Immature natural killer cell (primary cell): ENCODE data around the gene FSD1L. TPM values are rescaled to one million over a fixed set of nuclear protein-coding genes. Genes with fewer than 3 reads are reported as not detected.

ENCODE experiments used
- DNase-seq, 3 donors: peaks; one replicate each; pipeline ENCODE4 v3.0.0; 2022; ENCODE audit warnings: mixed read lengths in 1 of 3
- H3K27ac Mint-ChIP-seq, 6 donors: one replicate each; pipeline ENCODE4 v1.8.0; 2020; ENCODE audit warnings: mixed read lengths in 6 of 6, mild to moderate bottlenecking in 5 of 6, inconsistent platforms in 4 of 6, moderate library complexity in 3 of 6
- H3K27me3 Mint-ChIP-seq, 3 donors: one replicate each; pipeline ENCODE4 v1.8.0; 2020 to 2021; ENCODE audit warnings: low read depth in 3 of 3, mild to moderate bottlenecking in 3 of 3, mixed read lengths in 3 of 3, moderate library complexity in 3 of 3, inconsistent platforms in 1 of 3
- H3K36me3 Mint-ChIP-seq, 3 donors: one replicate each; pipeline ENCODE4 v1.8.0; 2020; ENCODE audit warnings: mixed read lengths in 3 of 3, inconsistent platforms in 2 of 3, mild to moderate bottlenecking in 2 of 3
- H3K4me1 Mint-ChIP-seq, 2 donors: one replicate each; pipeline ENCODE4 v1.8.0; 2020; ENCODE audit warnings: inconsistent platforms in 2 of 2, mild to moderate bottlenecking in 2 of 2, mixed read lengths in 2 of 2, moderate library complexity in 1 of 2
- H3K4me3 Mint-ChIP-seq, 5 donors: one replicate each; pipeline ENCODE4 v1.8.0; 2020; ENCODE audit warnings: mild to moderate bottlenecking in 5 of 5, mixed read lengths in 5 of 5, inconsistent platforms in 3 of 5, moderate library complexity in 3 of 5
- H3K9me3 Mint-ChIP-seq, 6 donors: one replicate each; pipeline ENCODE4 v1.8.0; 2020; ENCODE audit warnings: mild to moderate bottlenecking in 6 of 6, mixed read lengths in 6 of 6, inconsistent platforms in 4 of 6, moderate library complexity in 3 of 6
- polyA plus RNA-seq, 3 donors: library from polyadenylated mRNA; unstranded; fragments of 300-500 nt; fragmentation: Illumina TruSeq; gene quantifications; one replicate each; pipeline ENCODE4 v1.2.3, GENCODE V29; 2021

FSD1L gene
- polyA plus RNA-seq, 3 donors from 2014 or later: 0.26 to 4.7 (median 0.91) TPM

GRCh38 chr9:105475302-105475701 lies 27.5 kb downstream of the FSD1L start:
- Mint-ChIP-seq H3K4me3 (no peak overlapping the region), H3K36me3 (peaks cover 4 to 8% (median 4%) of the 10 kb centered on the region in 3 donors), H3K4me1 (no peaks in the 10 kb centered on the region), H3K9me3 (no peaks in the 10 kb centered on the region), H3K27me3 (peaks cover 0 to 2% (median 2%) of the 10 kb centered on the region in 3 donors), H3K27ac (no peak overlapping the region)
- no peak for DNase-seq

DNA sequence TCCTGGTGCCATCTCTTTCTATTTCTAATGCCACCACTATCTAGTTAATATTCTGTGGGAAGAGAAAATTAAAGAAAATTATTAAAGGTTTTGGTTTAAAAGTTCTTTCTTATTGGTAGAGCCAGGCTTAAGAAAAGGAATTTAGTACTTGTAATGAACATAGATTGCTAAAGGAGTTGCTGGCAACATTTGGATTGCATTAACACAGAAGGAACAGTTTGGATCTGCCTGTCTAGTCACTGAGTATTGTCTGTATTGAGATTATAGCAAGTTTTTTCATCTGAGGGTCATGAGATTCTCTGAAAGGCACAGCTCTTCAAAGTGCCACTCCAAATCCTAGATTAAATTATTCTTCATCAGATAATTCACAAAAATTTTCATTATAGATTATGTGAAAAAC lies 32.0 kb downstream of the FSD1L start:
- Mint-ChIP-seq H3K4me3 (no peak overlapping the region), H3K9me3 (no peaks in the 10 kb centered on the region), H3K27me3 (peaks cover 0 to 2% (median 2%) of the 10 kb centered on the region in 3 donors), H3K27ac (no peak overlapping the region), H3K36me3 (peaks cover 0 to 4% (median 0%) of the 10 kb centered on the region in 3 donors), H3K4me1 (no peaks in the 10 kb centered on the region)
- DNase-seq: no peak

- no peaks in the 10 kb centered on the region for H3K4me1 Mint-ChIP-seq
- H3K9me3 Mint-ChIP-seq: no peaks in the 10 kb centered on the region
- no peaks in the 10 kb centered on the region for H3K36me3 Mint-ChIP-seq
- no peak overlapping the region for H3K27ac Mint-ChIP-seq
- H3K4me3 Mint-ChIP-seq: no peak overlapping the region
- H3K27me3 Mint-ChIP-seq: no peaks in the 10 kb centered on the region
- DNase-seq: no peak
Measured at GRCh38 chr9:105483618-105484017, 35.8 kb downstream of the FSD1L start.

DNA sequence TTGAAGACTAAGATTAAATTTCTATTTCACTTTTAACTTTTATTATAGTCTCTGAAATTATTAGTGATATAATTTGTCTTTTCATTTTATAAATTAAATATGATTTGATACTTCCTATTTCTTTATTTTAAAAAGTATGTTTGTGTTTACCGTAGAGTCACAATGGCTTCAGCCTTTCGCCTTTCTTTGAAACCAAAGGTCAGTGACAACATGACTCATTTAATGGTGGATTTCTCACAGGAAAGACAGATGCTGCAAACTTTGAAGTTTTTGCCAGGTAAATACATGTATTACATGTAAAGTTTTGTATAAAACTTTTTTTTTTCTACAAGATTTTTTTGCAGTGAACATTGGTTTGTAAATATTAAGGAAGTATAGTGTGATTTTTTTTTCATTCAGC lies 36.4 kb downstream of the FSD1L start:
- Mint-ChIP-seq H3K4me3 (no peak overlapping the region), H3K27ac (no peak overlapping the region), H3K4me1 (no peaks in the 10 kb centered on the region), H3K27me3 (no peaks in the 10 kb centered on the region), H3K36me3 (no peaks in the 10 kb centered on the region), H3K9me3 (no peaks in the 10 kb centered on the region)
- DNase-seq: no peak

GRCh38 chr9:105485131-105485530 lies 37.3 kb downstream of the FSD1L start:
- H3K4me1 Mint-ChIP-seq: no peaks in the 10 kb centered on the region
- H3K27ac Mint-ChIP-seq: no peak overlapping the region
- H3K4me3 Mint-ChIP-seq: no peak overlapping the region
- H3K9me3 Mint-ChIP-seq: no peaks in the 10 kb centered on the region
- H3K36me3 Mint-ChIP-seq: no peaks in the 10 kb centered on the region
- DNase-seq: no peak
- H3K27me3 Mint-ChIP-seq: no peaks in the 10 kb centered on the region

DNA sequence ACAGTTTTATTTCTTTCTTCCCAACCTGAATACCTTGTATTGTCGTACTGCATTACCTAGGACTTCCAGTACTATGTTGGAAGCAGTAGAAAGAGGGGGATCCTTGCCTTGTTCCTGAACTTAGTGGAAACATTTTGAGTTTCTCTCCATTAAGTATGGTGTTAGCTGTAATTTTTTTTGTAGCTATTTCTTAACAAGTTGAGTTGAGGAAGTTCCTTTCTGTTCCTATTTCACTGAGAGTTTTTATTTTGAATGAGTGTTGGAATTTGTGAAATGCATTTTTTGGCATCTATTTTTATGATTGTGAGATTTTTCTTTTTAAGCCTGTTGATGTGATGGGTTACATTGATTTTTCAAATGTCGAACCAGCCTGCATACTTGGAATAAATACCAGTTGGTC lies 49.0 kb downstream of the FSD1L start:
- Mint-ChIP-seq H3K4me3 (no peak overlapping the region), H3K36me3 (peaks cover 3 to 19% (median 15%) of the 10 kb centered on the region in 3 donors), H3K27ac (no peak overlapping the region)

GRCh38 chr9:105497704-105498103 lies 49.9 kb downstream of the FSD1L start:
- Mint-ChIP-seq H3K4me1 (no peaks in the 10 kb centered on the region), H3K36me3 (peaks cover 3 to 12% (median 7%) of the 10 kb centered on the region in 3 donors), H3K9me3 (no peaks in the 10 kb centered on the region), H3K4me3 (no peak overlapping the region), H3K27me3 (peaks cover 0 to 4% (median 0%) of the 10 kb centered on the region in 3 donors), H3K27ac (no peak overlapping the region)
- DNase-seq: no peak

More for the DNA sequence above, 49.0 kb downstream of the FSD1L start:
- no peak for DNase-seq
- Mint-ChIP-seq H3K9me3 (no peaks in the 10 kb centered on the region), H3K27me3 (peaks cover 0 to 4% (median 0%) of the 10 kb centered on the region in 3 donors), H3K4me1 (no peaks in the 10 kb centered on the region)

DNA sequence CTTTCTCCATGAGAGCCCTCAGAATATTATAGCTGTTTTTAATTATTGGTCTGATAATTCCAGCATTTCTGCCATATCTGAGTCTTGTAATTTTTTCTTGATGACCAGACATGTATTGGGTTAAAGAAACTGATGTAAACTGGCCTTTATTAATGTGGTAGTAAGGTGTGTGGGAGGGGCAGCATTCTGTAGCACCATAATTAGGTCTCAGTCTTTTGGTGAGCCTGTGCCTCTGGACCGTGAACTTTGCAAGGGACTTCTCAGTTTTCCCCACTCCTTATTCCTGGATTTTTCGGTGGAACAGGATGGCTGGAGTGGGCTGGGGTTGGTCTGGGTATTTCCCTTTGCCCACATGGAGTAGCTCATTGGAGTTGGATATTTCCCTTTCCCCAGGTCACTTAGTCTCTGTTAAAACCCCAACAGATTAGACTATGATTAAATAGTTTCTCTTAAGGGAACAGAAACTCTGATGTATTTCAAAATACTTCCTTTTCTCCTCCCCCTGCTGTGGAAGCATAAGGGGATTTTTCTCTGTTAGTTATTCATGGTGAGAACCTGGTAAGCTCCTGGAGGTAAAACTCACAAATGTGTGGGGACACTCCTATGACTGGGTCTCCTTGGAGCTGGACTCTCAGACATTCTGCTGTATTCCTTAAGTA lies 52.4 kb downstream of the FSD1L start:
- H3K36me3 Mint-ChIP-seq: peaks cover 3 to 12% (median 7%) of the 10 kb centered on the region in 3 donors
- H3K27ac Mint-ChIP-seq: no peak overlapping the region
- H3K9me3 Mint-ChIP-seq: no peaks in the 10 kb centered on the region
- H3K27me3 Mint-ChIP-seq: peaks cover 0 to 4% (median 0%) of the 10 kb centered on the region in 3 donors
- no peak overlapping the region for H3K4me3 Mint-ChIP-seq
- no peaks in the 10 kb centered on the region for H3K4me1 Mint-ChIP-seq
- no peak for DNase-seq

DNA sequence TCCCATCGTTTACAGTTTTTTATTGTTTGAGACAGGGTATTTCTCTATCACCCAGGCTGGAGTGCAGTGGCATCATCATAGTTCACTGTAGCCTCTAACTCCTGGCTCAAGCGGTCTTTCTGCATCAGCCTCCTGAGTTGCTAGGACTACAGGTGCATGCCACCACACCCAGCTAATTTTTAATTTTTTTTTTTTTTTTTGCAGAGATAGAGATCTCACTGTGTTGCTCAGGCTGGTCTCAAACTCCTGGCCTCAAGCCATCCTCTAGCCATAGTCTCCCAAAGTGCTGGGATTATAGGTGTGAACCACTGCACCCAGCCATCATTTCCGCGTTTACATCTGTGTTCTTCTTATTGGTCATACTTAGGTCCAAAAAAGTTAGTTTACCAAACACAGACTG lies 53.6 kb downstream of the FSD1L start:
- H3K4me3 Mint-ChIP-seq: no peak overlapping the region
- H3K27ac Mint-ChIP-seq: no peak overlapping the region
- no peak for DNase-seq
- no peaks in the 10 kb centered on the region for H3K4me1 Mint-ChIP-seq
- peaks cover 0 to 8% (median 4%) of the 10 kb centered on the region in 3 donors for H3K36me3 Mint-ChIP-seq
- no peaks in the 10 kb centered on the region for H3K27me3 Mint-ChIP-seq
- no peaks in the 10 kb centered on the region for H3K9me3 Mint-ChIP-seq

- no peak overlapping the region for H3K27ac Mint-ChIP-seq
- no peak overlapping the region for H3K4me3 Mint-ChIP-seq
- H3K4me1 Mint-ChIP-seq: no peaks in the 10 kb centered on the region
- no peak for DNase-seq
- H3K9me3 Mint-ChIP-seq: no peaks in the 10 kb centered on the region
- H3K36me3 Mint-ChIP-seq: peaks cover 0 to 12% (median 0%) of the 10 kb centered on the region in 3 donors
- no peaks in the 10 kb centered on the region for H3K27me3 Mint-ChIP-seq
Measured at GRCh38 chr9:105502276-105502675, 54.4 kb downstream of the FSD1L start.

GRCh38 chr9:105503881-105504280 lies 56.0 kb downstream of the FSD1L start:
- Mint-ChIP-seq H3K4me1 (no peaks in the 10 kb centered on the region), H3K36me3 (peaks cover 0 to 10% (median 0%) of the 10 kb centered on the region in 3 donors), H3K27ac (no peak overlapping the region), H3K9me3 (no peaks in the 10 kb centered on the region), H3K27me3 (no peaks in the 10 kb centered on the region), H3K4me3 (no peak overlapping the region)
- DNase-seq: no peak

GRCh38 chr9:105507096-105507790 lies 59.4 kb downstream of the FSD1L start:
- Mint-ChIP-seq H3K9me3 (no peaks in the 10 kb centered on the region), H3K4me1 (no peaks in the 10 kb centered on the region)

GRCh38 chr9:105508530-105508929 lies 60.7 kb downstream of the FSD1L start:
- Mint-ChIP-seq H3K27me3 (no peaks in the 10 kb centered on the region), H3K27ac (no peak overlapping the region), H3K4me3 (no peak overlapping the region), H3K36me3 (peaks cover 0 to 6% (median 0%) of the 10 kb centered on the region in 3 donors), H3K4me1 (no peaks in the 10 kb centered on the region), H3K9me3 (no peaks in the 10 kb centered on the region)
- DNase-seq: no peak

More at GRCh38 chr9:105507096-105507790, 59.4 kb downstream of the FSD1L start:
- Mint-ChIP-seq H3K36me3 (peaks cover 0 to 6% (median 0%) of the 10 kb centered on the region in 3 donors), H3K27ac (no peak overlapping the region), H3K27me3 (no peaks in the 10 kb centered on the region), H3K4me3 (no peak overlapping the region)
- DNase-seq: no peak

DNA sequence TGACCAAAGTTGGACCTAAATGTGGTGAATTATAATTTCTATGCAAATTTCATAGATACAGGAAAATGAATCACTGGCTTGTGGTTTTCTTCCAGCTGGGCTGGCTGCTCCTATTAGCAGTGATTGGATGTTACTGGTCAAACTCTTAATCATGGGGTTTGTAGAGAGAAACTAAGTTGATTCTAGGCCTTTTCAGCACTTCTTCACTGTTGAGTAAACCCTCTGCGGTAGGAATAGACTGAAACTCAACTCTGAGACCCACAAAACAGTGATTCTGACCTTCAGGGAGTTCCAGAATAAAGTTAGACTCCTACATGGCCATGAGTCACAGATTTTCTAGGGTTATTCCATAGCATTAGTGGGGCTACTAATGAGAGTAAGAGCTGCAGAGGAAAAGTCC lies 62.2 kb downstream of the FSD1L start:
- H3K4me1 Mint-ChIP-seq: no peaks in the 10 kb centered on the region
- no peak overlapping the region for H3K4me3 Mint-ChIP-seq
- H3K36me3 Mint-ChIP-seq: peaks cover 0 to 10% (median 0%) of the 10 kb centered on the region in 3 donors
- no peaks in the 10 kb centered on the region for H3K27me3 Mint-ChIP-seq
- no peaks in the 10 kb centered on the region for H3K9me3 Mint-ChIP-seq
- no peak overlapping the region for H3K27ac Mint-ChIP-seq
- DNase-seq: no peak
